ENCODE results near the gene SP6. TPM values are rescaled to one million over a fixed set of nuclear protein-coding genes. Genes with fewer than 3 reads are reported as not detected.

The SP6 gene
- total and polyA plus RNA-seq, 4 donors: 0.03 to 0.09 (median 0.06) TPM

GRCh38 chr17:47871048-47871447, 20.1 kb upstream of the SP6 start:
- Histone ChIP-seq H3K9me3 (ENCODE audit: control insufficient read depth in 4 of 4, low read length in 3 of 4) (no peaks in the 10 kb centered on the region), H3K4me3 (ENCODE audit: low read depth in 1 of 3, low read length in 3 of 3) (no peak overlapping the region), H3K9ac (ENCODE audit: low read depth in 1 of 2, low read length in 2 of 2) (no peak overlapping the region), H3K27me3 (ENCODE audit: control insufficient read depth in 4 of 4, insufficient read depth in 4 of 4, low read length in 3 of 4) (peaks cover 0 to 7% (median 0%) of the 10 kb centered on the region in 4 donors), H3K36me3 (ENCODE audit: control insufficient read depth in 4 of 4, insufficient read depth in 3 of 4, low read depth in 1 of 4, low read length in 3 of 4) (no peaks in the 10 kb centered on the region), H3K27ac (ENCODE audit: low read depth in 1 of 2, low read length in 2 of 2) (no peak overlapping the region), H3K4me1 (ENCODE audit: control insufficient read depth in 4 of 4, insufficient read depth in 4 of 4, low read length in 3 of 4) (peaks cover 0 to 9% (median 8%) of the 10 kb centered on the region in 4 donors)
- no peak for TF ChIP-seq NR2F2 (IDR thresholded peaks at IDR 0.05)
- TF ChIP-seq RAD21 (IDR thresholded peaks at IDR 0.05): no peak
- no peak for TF ChIP-seq RXRA (IDR thresholded peaks at IDR 0.05)
- TF ChIP-seq ZBTB33 (IDR thresholded peaks at IDR 0.05): no peak
- no peak for TF ChIP-seq HNF4G (IDR thresholded peaks at IDR 0.05)
- TF ChIP-seq MAX (IDR thresholded peaks at IDR 0.05): no peak
- no peak for TF ChIP-seq HNF4A (conservative IDR thresholded peaks at IDR 0.05)
- no peak for TF ChIP-seq FOXA1 (IDR thresholded peaks at IDR 0.05)
- TF ChIP-seq ATF3 (IDR thresholded peaks at IDR 0.05): no peak
- TF ChIP-seq SP1 (IDR thresholded peaks at IDR 0.05): no peak
- no peak for TF ChIP-seq EGR1 (IDR thresholded peaks at IDR 0.05; ENCODE audit: low read depth in 2 of 2)
- no peak for TF ChIP-seq REST (IDR thresholded peaks at IDR 0.05)
- no peak for TF ChIP-seq YY1 (IDR thresholded peaks at IDR 0.05)
- TF ChIP-seq CTCF (IDR thresholded peaks at IDR 0.05; ENCODE audit: low read depth, low read length, missing input control): no peak
- TF ChIP-seq FOXA2 (IDR thresholded peaks at IDR 0.05): no peak
- DNase-seq (ENCODE audit: low spot score): no peak

- 48% methylated on average over 1 of the region's 1 CpG for WGBS
- no peak for DNase-seq (ENCODE audit: low spot score)
- H3K9me3 ChIP-seq (ENCODE audit: control insufficient read depth in 4 of 4, low read length in 3 of 4): no peaks in the 10 kb centered on the region
- no peak overlapping the region for H3K9ac ChIP-seq (ENCODE audit: low read depth in 1 of 2, low read length in 2 of 2)
- peaks cover 0 to 7% (median 0%) of the 10 kb centered on the region in 4 donors for H3K27me3 ChIP-seq (ENCODE audit: control insufficient read depth in 4 of 4, insufficient read depth in 4 of 4, low read length in 3 of 4)
- no peak overlapping the region for H3K4me3 ChIP-seq (ENCODE audit: low read depth in 1 of 3, low read length in 3 of 3)
- peaks cover 0 to under 1% (median 0%) of the 10 kb centered on the region in 4 donors for H3K4me1 ChIP-seq (ENCODE audit: control insufficient read depth in 4 of 4, insufficient read depth in 4 of 4, low read length in 3 of 4)
- H3K27ac ChIP-seq (ENCODE audit: low read depth in 1 of 2, low read length in 2 of 2): no peak overlapping the region
- H3K36me3 ChIP-seq (ENCODE audit: control insufficient read depth in 4 of 4, insufficient read depth in 3 of 4, low read depth in 1 of 4, low read length in 3 of 4): no peaks in the 10 kb centered on the region
- TF ChIP-seq GABPA (IDR thresholded peaks at IDR 0.05 in 1 of 2, conservative IDR thresholded peaks at IDR 0.05 in 1 of 2): no peak
- no peak for TF ChIP-seq MAX (IDR thresholded peaks at IDR 0.05)
- no peak for TF ChIP-seq ATF3 (IDR thresholded peaks at IDR 0.05)
- no peak for TF ChIP-seq EGR1 (IDR thresholded peaks at IDR 0.05; ENCODE audit: low read depth in 2 of 2)
- TF ChIP-seq HNF4G (IDR thresholded peaks at IDR 0.05): no peak
- TF ChIP-seq FOXA2 (IDR thresholded peaks at IDR 0.05): no peak
- no peak for TF ChIP-seq RXRA (IDR thresholded peaks at IDR 0.05)
- TF ChIP-seq FOXA1 (IDR thresholded peaks at IDR 0.05): no peak
- no peak for TF ChIP-seq SP1 (IDR thresholded peaks at IDR 0.05)
- no peak for TF ChIP-seq CTCF (IDR thresholded peaks at IDR 0.05; ENCODE audit: low read depth, low read length, missing input control)
- TF ChIP-seq TAF1 (conservative IDR thresholded peaks at IDR 0.05): no peak
- no peak for TF ChIP-seq JUND (IDR thresholded peaks at IDR 0.05)
- no peak for TF ChIP-seq ZBTB33 (IDR thresholded peaks at IDR 0.05)
These were observed 19.1 kb upstream of the SP6 start for GRCh38 chr17:47870056-47870455.

Measured in liver (tissue), 9 donors.